ENCODE data around the gene DAD1.

The DAD1 gene

GRCh38 chr14:22580625-22581024, 8.4 kb downstream of the DAD1 start:
- TF ChIP-seq CTCF (IDR thresholded peaks at IDR 0.05; ENCODE audit: control insufficient read depth, extremely low read depth, insufficient read depth) = no peak
- no peak for DNase-seq (ENCODE audit: low read depth)
- H3K4me3 ChIP-seq (ENCODE audit: low read depth, low read length) = no peak overlapping the region

- no peak overlapping the region for H3K4me3 ChIP-seq (ENCODE audit: low read depth, low read length)
- no peak for DNase-seq (ENCODE audit: low read depth)
- TF ChIP-seq CTCF (IDR thresholded peaks at IDR 0.05; ENCODE audit: control insufficient read depth, extremely low read depth, insufficient read depth) = no peak
Measured at GRCh38 chr14:22579881-22580280, 9.1 kb downstream of the DAD1 start.

- no peak for DNase-seq (ENCODE audit: low read depth)
- no peak overlapping the region for H3K4me3 ChIP-seq (ENCODE audit: low read depth, low read length)
- TF ChIP-seq CTCF (IDR thresholded peaks at IDR 0.05; ENCODE audit: control insufficient read depth, extremely low read depth, insufficient read depth) = no peak
Measured at GRCh38 chr14:22579236-22579635, 9.8 kb downstream of the DAD1 start.

GRCh38 chr14:22577334-22577908, 11.6 kb downstream of the DAD1 start:
- H3K4me3 ChIP-seq (ENCODE audit: low read depth, low read length) = no peak overlapping the region
- no peak for TF ChIP-seq CTCF (IDR thresholded peaks at IDR 0.05; ENCODE audit: control insufficient read depth, extremely low read depth, insufficient read depth)
- DNase-seq (ENCODE audit: low read depth) = no peak

GRCh38 chr14:22573804-22574203, 15.2 kb downstream of the DAD1 start:
- no peak for TF ChIP-seq CTCF (IDR thresholded peaks at IDR 0.05; ENCODE audit: control insufficient read depth, extremely low read depth, insufficient read depth)
- DNase-seq (ENCODE audit: low read depth) = no peak
- no peak overlapping the region for H3K4me3 ChIP-seq (ENCODE audit: low read depth, low read length)

GRCh38 chr14:22572562-22573058, 16.4 kb downstream of the DAD1 start:
- TF ChIP-seq CTCF (IDR thresholded peaks at IDR 0.05; ENCODE audit: control insufficient read depth, extremely low read depth, insufficient read depth) = no peak
- no peak overlapping the region for H3K4me3 ChIP-seq (ENCODE audit: low read depth, low read length)
- no peak for DNase-seq (ENCODE audit: low read depth)
